ENCODE results near the gene SCYGR3.

SCYGR3 gene

GRCh38 chr2:227570615-227571014 lies 44.0 kb downstream of the SCYGR3 start:
- POLR2A ChIA-PET: no interaction called here
- DNase-seq (ENCODE audit: extremely low spot score): no peak
- CTCF ChIA-PET: no interaction called here
- TF ChIP-seq SP1 (IDR thresholded peaks at IDR 0.05): no peak
- TF ChIP-seq FOXK2 (IDR thresholded peaks at IDR 0.05): no peak
- no peak for TF ChIP-seq NFRKB (IDR thresholded peaks at IDR 0.05)
- no peak for TF ChIP-seq L3MBTL2 (conservative IDR thresholded peaks at IDR 0.05)
- TF ChIP-seq TARDBP (IDR thresholded peaks at IDR 0.05): no peak
- TF ChIP-seq ELF4 (IDR thresholded peaks at IDR 0.05): no peak
- no peak for TF ChIP-seq HDGF (IDR thresholded peaks at IDR 0.05; ENCODE audit: borderline replicate concordance)
- TF ChIP-seq FOXA1 (IDR thresholded peaks at IDR 0.05): no peak
- no peak for TF ChIP-seq SUZ12 (IDR thresholded peaks at IDR 0.05)
- no peak for TF ChIP-seq LEF1 (IDR thresholded peaks at IDR 0.05; ENCODE audit: borderline replicate concordance)

DNA sequence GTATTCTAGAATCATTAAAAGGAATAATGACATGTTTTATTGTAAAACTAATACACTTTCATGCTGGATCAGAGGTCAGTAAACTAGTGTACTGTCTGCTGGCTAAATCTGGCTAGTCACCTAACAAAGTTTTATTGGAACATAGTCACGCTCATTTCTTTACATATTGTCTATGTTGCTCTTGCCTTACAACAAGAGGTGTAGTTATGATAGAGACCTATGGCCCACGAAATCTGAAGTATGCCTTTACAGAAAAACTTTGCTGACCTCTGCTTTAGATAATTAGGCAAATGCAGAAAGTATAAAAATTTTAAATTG lies 45.8 kb downstream of the SCYGR3 start:
- no peak for TF ChIP-seq HDGF (IDR thresholded peaks at IDR 0.05; ENCODE audit: borderline replicate concordance)
- TF ChIP-seq BHLHE40 (IDR thresholded peaks at IDR 0.05; ENCODE audit: borderline replicate concordance): no peak
- no peak for TF ChIP-seq L3MBTL2 (conservative IDR thresholded peaks at IDR 0.05)
- TF ChIP-seq TARDBP (IDR thresholded peaks at IDR 0.05): no peak
- TF ChIP-seq LEF1 (IDR thresholded peaks at IDR 0.05; ENCODE audit: borderline replicate concordance): no peak
- no peak for TF ChIP-seq SP1 (IDR thresholded peaks at IDR 0.05)
- no peak for TF ChIP-seq NFRKB (IDR thresholded peaks at IDR 0.05)
- TF ChIP-seq, protein P1, sequence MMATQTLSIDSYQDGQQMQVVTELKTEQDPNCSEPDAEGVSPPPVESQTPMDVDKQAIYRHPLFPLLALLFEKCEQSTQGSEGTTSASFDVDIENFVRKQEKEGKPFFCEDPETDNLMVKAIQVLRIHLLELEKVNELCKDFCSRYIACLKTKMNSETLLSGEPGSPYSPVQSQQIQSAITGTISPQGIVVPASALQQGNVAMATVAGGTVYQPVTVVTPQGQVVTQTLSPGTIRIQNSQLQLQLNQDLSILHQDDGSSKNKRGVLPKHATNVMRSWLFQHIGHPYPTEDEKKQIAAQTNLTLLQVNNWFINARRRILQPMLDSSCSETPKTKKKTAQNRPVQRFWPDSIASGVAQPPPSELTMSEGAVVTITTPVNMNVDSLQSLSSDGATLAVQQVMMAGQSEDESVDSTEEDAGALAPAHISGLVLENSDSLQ (IDR thresholded peaks at IDR 0.05): no peak
- no peak for TF ChIP-seq ARNT (IDR thresholded peaks at IDR 0.05)
- no peak for TF ChIP-seq FOXM1 (IDR thresholded peaks at IDR 0.05; ENCODE audit: borderline replicate concordance)
- no peak for TF ChIP-seq SUZ12 (IDR thresholded peaks at IDR 0.05)
- no peak for TF ChIP-seq ELF4 (IDR thresholded peaks at IDR 0.05)
- ChIA-PET CTCF (no interaction called here), POLR2A (no interaction called here)
- DNase-seq (ENCODE audit: extremely low spot score): no peak

- DNase-seq (ENCODE audit: extremely low spot score): no peak
- POLR2A ChIA-PET: no interaction called here
- TF ChIP-seq, protein P1 (IDR thresholded peaks at IDR 0.05): no peak
- TF ChIP-seq NFRKB (IDR thresholded peaks at IDR 0.05) (no peak), BHLHE40 (IDR thresholded peaks at IDR 0.05; ENCODE audit: borderline replicate concordance) (no peak), HDGF (IDR thresholded peaks at IDR 0.05; ENCODE audit: borderline replicate concordance) (no peak), FOXM1 (IDR thresholded peaks at IDR 0.05; ENCODE audit: borderline replicate concordance) (no peak), TARDBP (IDR thresholded peaks at IDR 0.05) (no peak), ELF4 (IDR thresholded peaks at IDR 0.05) (no peak), L3MBTL2 (conservative IDR thresholded peaks at IDR 0.05) (no peak), SP1 (IDR thresholded peaks at IDR 0.05) (no peak), SUZ12 (IDR thresholded peaks at IDR 0.05) (no peak)
- CTCF ChIA-PET: no interaction called here
Observed at GRCh38 chr2:227566012-227566411, 48.6 kb downstream of the SCYGR3 start.

- ChIA-PET CTCF (no interaction called here), POLR2A (no interaction called here)
- TF ChIP-seq FOXK2 (IDR thresholded peaks at IDR 0.05): no peak
- DNase-seq (ENCODE audit: extremely low spot score): no peak
Observed at GRCh38 chr2:227565080-227565479, 49.6 kb downstream of the SCYGR3 start.
